ENCODE measurements around the gene OSBPL9.
"Not testable (repeated sequence)": the region's sequence is repeated elsewhere in the genome, so short reads cannot be mapped to it uniquely, and the experiment has no call there.

The OSBPL9 gene

GRCh38 chr1:51616903-51617708 lies at the start of gene OSBPL9:
OSBPL9 (plus strand) TSS chr1:51617092; CDS start chr1:51617111, 19 bp downstream.
- DNase-seq: peak; percentile 90

DNA sequence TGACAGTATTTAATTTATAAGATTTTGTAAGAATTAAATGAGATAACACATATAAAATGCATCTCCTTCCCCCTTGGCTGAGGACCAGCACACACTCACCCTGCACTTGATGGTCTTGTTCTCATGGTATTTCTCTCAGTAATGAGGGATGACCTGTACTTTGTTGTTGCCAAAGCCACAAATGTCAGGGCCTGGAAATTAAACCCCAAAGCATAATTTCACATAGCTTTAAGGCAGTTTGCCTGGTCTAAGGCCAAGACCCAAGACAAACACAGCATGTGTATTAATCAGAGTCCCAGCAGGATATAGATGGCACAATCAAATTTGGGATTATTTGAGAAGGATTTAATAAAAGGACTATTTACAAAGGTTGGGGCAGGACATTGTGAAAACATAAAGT lies 49.2 kb upstream of the OSBPL9 start:
- no peak for DNase-seq

GRCh38 chr1:51568231-51568935 lies 48.5 kb upstream of the OSBPL9 start:
- no peak for DNase-seq

DNA sequence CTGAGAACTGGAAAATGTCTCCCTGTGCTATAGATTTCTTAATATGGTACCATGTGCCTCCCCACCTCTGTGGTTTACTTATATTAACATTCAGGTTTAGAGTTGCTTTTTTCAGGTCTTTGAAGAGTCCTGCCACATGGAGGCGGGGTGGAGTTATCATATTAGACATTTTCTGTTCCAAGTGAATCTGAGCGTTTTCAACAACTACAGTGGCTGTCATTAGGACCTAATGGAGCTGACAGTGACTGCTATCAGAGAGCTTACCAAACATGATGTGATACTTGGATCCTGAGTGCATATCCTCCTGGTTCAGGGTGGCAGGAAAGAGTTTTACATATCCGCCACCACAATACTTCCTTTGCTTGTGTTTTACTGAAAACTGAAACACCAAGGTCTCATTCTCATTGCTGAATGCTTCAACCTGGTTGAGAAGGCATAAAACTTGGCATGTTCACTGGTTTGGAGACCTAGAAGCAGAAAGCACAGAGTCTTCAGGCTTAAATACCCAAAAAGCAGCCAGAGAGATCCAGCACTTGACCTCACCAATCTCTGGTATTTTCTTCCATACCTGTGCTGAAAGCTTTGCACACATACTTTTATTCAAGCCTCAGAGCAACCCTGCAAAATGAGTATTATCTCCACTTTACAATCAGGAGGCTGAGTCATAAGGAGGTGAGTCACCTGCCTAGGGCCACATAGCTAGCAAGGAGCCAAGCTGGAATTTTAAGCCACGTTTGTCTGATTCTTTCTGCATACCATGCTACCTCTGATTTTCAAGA lies 47.4 kb upstream of the OSBPL9 start:
- no peak for DNase-seq

DNA sequence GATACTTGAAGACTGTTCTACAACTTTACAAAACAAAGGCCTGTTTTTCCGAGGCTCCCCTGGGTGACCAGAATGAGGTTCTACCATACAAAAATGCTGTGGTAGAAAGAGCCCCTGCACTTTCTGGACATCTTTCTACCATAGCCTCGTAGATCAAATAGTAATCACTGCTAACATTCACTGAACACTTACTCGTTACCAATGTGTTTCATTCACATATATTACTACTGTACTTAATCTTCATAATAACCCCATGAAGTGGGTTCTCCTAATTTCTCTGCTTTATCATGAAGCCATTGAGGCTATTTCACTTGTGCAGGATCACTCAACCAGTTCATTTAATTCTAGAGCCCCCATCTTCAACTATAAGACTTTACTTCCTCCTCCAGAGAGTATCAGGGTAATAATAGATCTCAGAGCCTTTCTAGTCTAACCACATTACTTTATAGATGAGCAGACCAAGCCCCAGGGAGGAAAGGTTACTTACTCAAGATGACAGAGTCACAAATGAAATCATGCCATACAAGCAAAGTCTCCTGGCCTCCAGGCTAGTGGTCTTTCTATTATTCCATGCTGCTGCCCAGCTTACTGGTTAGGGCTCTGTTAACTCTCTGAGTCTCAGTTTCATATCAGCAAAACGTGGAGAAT lies 46.7 kb upstream of the OSBPL9 start:
- DNase-seq: no peak

DNA sequence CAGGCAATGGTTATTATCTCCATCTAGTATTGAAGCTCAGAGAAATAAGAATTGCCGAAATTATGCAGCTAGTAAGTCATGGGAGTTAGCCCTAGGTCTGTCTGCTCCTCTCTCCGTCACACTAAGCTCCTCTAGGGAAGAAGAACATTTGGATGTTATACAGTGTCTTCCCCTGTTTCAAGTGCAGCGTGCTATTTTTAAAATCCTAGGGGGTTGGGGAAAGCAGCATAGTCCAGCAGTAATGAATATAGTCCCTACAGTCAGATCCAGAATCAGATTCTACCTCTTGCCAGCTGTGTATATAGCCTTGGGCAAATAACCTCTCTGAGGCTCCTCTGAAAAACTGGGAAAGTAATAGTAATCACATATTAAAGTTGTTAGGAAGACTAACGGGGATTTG lies 44.5 kb upstream of the OSBPL9 start:
- DNase-seq: no peak

GRCh38 chr1:51574796-51575195 lies 42.1 kb upstream of the OSBPL9 start:
- no peak for DNase-seq

DNA sequence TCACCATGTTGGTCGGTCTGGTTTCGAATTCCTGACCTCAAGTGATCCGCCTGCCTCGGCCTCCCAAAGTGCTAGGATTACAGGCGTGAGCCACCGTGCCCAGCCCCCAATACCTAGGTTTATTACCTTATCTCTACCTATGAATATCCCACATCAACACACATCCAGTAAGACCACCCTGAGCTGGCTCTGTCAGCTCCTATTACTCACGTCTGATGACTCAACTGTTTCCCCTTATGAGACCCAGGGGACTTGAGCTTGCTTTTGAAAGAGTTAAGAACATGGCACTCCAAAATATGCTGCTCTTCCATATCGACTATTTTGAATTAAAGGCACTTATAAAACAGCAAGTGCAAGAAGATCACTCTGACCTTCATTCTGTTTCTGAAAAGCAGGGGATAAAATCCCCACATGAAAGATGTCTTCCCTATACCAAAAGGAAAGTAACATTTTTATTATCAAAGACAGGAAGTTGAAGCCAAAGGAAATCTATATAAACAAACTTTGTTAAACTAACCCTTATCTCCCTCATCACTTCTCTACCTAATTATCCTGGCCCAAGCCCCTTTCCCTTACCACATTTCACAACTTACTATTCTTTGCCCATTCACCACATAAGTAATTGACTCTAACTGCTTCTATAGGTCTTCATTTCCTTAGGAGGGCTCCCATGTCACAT lies 41.3 kb upstream of the OSBPL9 start:
- DNase-seq: no peak

DNA sequence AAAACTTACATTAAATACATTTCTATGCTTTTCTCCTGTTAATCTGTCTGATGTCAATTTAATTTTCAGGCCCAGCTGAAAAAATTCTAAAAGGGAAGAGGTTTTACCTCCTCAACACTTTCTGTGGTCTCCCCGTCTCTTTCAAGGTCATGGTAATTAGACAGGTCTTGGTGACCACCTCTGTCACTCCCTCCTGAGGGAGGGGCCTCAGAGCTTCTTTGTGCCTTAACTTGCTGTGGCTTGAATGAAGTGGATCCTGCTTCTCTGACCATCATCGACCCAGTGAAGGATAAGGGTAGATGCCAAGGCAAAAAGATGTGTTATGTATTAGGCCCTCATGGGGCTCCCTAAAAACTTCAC lies 40.8 kb upstream of the OSBPL9 start:
- DNase-seq: no peak

- no peak for DNase-seq
Measured at GRCh38 chr1:51576923-51577322, 40.0 kb upstream of the OSBPL9 start.

- DNase-seq: no peak
Measured at GRCh38 chr1:51578383-51579109, 38.3 kb upstream of the OSBPL9 start.

DNA sequence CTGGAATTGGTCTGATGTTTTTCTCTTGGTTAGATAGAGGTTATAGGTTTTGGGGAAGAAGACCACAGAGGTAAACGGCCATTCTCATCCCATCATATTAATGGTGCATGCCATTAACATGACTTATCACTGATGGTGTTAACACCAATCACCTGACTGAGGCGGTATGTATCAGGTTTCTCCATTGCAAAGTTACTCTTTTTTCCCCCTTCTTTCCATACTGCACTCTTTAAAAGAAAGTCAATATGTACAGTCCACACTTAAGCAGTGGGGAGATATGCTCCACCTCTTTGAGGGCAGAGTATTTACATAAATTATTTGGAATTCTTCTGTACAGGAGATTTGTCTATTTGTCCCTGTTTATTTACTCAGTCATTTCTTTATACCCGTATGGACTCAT lies 35.7 kb upstream of the OSBPL9 start:
- DNase-seq: no peak

GRCh38 chr1:51583532-51583931 lies 33.4 kb upstream of the OSBPL9 start:
- no peak for DNase-seq

GRCh38 chr1:51584021-51584420 lies 32.9 kb upstream of the OSBPL9 start:
- no peak for DNase-seq

DNA sequence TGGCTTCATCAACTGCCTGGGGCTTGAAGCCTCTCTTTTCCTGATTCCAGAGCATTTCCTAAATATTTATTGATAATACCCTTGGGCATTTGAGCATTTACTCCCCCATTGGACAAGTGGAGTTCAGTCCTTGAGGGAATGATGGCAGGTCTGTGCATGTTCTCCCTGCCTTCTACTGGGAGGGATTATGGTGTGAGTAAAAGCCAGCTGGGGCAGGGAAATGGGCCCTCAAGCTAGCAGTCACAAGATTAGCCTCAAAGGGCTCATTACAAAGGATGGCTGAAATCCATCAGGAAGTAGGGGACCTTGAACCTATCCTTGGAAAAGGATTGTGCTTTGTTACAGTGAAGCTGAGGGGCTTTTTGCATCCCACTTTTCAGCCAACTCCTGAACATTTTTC lies 24.2 kb upstream of the OSBPL9 start:
- DNase-seq: no peak

DNA sequence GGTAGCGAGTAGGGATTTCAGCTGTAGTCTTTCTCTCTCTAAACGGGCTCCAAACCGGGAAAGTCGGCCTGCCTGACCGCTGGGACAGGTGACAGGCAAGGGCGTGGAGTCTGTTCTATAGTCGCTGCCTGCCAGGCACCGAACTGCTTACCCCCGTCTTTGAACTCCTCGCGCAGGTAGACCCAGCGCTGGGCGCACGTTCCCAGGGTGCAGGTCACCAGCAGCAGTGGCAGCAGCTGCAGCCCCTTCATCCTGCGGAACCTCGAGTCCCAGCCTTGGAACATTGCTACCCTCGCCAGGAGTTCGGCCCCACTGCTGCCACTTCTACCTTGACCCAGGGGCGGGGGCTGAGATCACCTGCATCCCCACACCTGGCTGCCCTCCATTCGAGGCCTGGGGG lies 22.2 kb upstream of the OSBPL9 start:
- DNase-seq: no peak

DNA sequence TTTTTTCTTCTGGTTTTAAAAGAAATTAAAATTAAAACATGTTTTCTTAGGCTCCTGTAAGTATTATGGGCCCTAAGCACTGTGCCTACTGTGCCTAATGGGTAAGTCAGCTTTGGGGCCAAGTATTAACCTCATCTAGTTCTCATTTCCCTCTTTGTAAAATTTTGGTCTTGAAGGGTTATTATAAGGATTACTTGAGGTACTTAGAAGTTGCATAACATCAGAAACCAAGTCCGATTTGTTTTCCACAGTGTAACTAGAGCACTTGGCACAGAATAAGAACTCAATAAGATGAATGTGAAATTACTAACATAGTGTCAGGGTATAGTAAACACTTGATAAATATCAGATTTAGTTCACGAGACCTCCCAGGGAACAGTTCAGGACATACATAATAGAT lies 16.4 kb upstream of the OSBPL9 start:
- no peak for DNase-seq

- DNase-seq: no peak
Measured at GRCh38 chr1:51600965-51601364, 15.9 kb upstream of the OSBPL9 start.

GRCh38 chr1:51605961-51606723 lies 10.8 kb upstream of the OSBPL9 start:
- DNase-seq: no peak

DNA sequence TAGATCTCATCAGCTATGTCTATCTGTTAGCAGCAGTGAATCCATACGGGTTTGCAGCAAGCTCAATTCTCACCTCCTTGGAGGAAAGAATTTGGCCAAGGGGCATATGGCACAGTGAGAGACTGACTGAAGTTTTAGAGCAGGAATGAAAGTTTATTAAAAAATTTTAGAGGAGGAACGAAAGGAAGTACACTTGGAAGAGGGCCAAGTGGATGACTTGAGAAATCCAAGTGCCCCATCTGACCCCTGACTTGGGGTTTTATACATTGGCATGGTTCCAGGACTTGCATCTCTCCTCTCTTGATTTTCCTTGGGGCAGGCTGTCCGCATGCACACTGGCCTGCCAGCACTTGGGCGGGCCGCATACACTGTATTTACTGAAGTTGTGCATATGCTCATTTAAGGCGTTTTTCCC lies 9.2 kb upstream of the OSBPL9 start:
- DNase-seq: no peak

DNA sequence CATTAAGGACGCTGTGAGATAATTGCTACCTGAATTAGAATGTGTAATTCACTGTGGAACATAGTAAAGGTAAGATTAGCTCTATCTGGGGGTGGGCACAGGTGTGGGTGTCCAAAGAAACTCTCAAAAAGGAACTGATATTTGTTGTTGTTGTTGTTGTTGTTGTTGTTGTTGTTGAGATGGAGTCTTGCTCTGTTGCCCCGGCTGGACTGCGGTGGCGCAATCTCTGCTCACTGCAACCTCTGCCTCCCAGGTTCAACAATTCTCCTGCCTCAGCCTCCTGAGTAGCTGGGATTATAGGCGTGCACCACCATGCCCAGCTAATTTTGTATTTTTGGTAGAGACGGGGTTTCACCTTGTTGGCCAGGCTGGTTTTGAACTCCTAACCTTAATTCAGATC lies 6.8 kb upstream of the OSBPL9 start:
- not testable (repeated sequence) for DNase-seq
